Tibial artery (tissue), 4 donors: ENCODE results near the gene SNX18.
A peak's percentile ranks its signal among the peaks of the same experiment; 100 is the strongest.
"Not testable (repeated sequence)": the region's sequence is repeated elsewhere in the genome, so short reads cannot be mapped to it uniquely, and the experiment has no call there.

ENCODE experiments used
- DNase-seq, 2 donors: peaks; one replicate each; pipeline ENCODE4 v3.0.0-alpha.2; 2019
- H3K27ac ChIP-seq, 2 donors: fragments of 200-600 bp; sonication (generic) in 1 of 2; 1 replicate in 1 of 2; 2 replicates in 1 of 2; pipeline ENCODE4 v1.5.1; 2018 to 2019; ENCODE audit warnings: mild to moderate bottlenecking in 1 of 2
- H3K27me3 ChIP-seq, 2 donors: fragments of 200-600 bp; sonication (generic) in 1 of 2; one replicate each; pipeline versions ENCODE4 v1.5.1 to v1.6.0; 2016 to 2019
- H3K36me3 ChIP-seq, 3 donors: fragments of 200-600 bp; sonication (generic) in 2 of 3; one replicate each; pipeline ENCODE4 v1.5.1; 2016 to 2019; ENCODE audit warnings: mild to moderate bottlenecking in 2 of 3
- H3K4me1 ChIP-seq, 4 donors: fragments of 200-600 bp; sonication (generic) in 2 of 4; 1 replicate in 3 of 4; 2 replicates in 1 of 4; pipeline ENCODE4 v1.5.1; 2016 to 2019
- H3K4me3 ChIP-seq, 2 donors: fragments of 200-600 bp; sonication (generic) in 1 of 2; 1 replicate in 1 of 2; 2 replicates in 1 of 2; pipeline ENCODE4 v1.5.1; 2018 to 2019; ENCODE audit warnings: mild to moderate bottlenecking in 2 of 2
- H3K9me3 ChIP-seq, 3 donors: fragments of 200-600 bp; sonication (generic) in 1 of 3; one replicate each; pipeline ENCODE4 v1.5.1; 2016 to 2019
- CTCF ChIP-seq, 2 experiments: fragments of 200-600 bp in 1 of 2; fragments of 450-650 bp in 1 of 2; IDR thresholded peaks; one replicate each; pipeline ENCODE4 v1.5.1; 2017 to 2019; ENCODE audit warnings: antibody characterized with exemption in 2 of 2, mild to moderate bottlenecking in 1 of 2, moderate library complexity in 1 of 2
- intact Hi-C: fragments of 100-400 bp; cut with DNase I; formaldehyde crosslinking; loops from one replicate; pipeline ENCODE4 v1.15.0; 2023; ENCODE audit warnings: low total_unique reads

The SNX18 gene

GRCh38 chr5:54529565-54529964 is 12.0 kb downstream of the SNX18 start:
- no peak overlapping the region for H3K4me3 ChIP-seq
- no peak for DNase-seq
- TF ChIP-seq CTCF (IDR thresholded peaks at IDR 0.05), result no peak
- no peaks in the 10 kb centered on the region for H3K27me3 ChIP-seq
- peaks cover 0 to 100% (median 78%) of the 10 kb centered on the region in 4 donors for H3K4me1 ChIP-seq
- intact Hi-C loops, result loop anchor here (10.0 kb wide), 1 partner anchor 105 kb away; no protein-coding TSS in a partner anchor
- H3K36me3 ChIP-seq, result no peaks in the 10 kb centered on the region
- peak overlapping the region; percentile 63 to 97 for H3K27ac ChIP-seq
- no peaks in the 10 kb centered on the region for H3K9me3 ChIP-seq

- Histone ChIP-seq H3K27me3 (no peaks in the 10 kb centered on the region), H3K36me3 (no peaks in the 10 kb centered on the region), H3K4me3 (peak overlapping the region in 1 of 2 donors; percentile 6), H3K27ac (peak overlapping the region; percentile 80 to 97), H3K4me1 (peaks cover 0 to 98% (median 75%) of the 10 kb centered on the region in 4 donors), H3K9me3 (no peaks in the 10 kb centered on the region)
- DNase-seq, result no peak
- intact Hi-C loops, result no loop called here
- no peak for TF ChIP-seq CTCF (IDR thresholded peaks at IDR 0.05)
Measured at GRCh38 chr5:54531546-54531945, 14.0 kb downstream of the SNX18 start.

- Histone ChIP-seq H3K4me3 (peak overlapping the region in 1 of 2 donors; percentile 10), H3K9me3 (no peaks in the 10 kb centered on the region), H3K4me1 (peaks cover 0 to 97% (median 63%) of the 10 kb centered on the region in 4 donors), H3K36me3 (no peaks in the 10 kb centered on the region), H3K27me3 (no peaks in the 10 kb centered on the region), H3K27ac (peak overlapping the region; percentile 80 to 97)
- DNase-seq, result peak in 1 of 2 donors; percentile 47
- TF ChIP-seq CTCF (IDR thresholded peaks at IDR 0.05), result no peak
- intact Hi-C loops, result no loop called here
Measured at GRCh38 chr5:54533541-54534190, 16.1 kb downstream of the SNX18 start.

GRCh38 chr5:54534191-54535004 is 16.8 kb downstream of the SNX18 start:
- no peak for DNase-seq
- peak overlapping the region; percentile 80 to 97 for H3K27ac ChIP-seq
- no peaks in the 10 kb centered on the region for H3K27me3 ChIP-seq
- TF ChIP-seq CTCF (IDR thresholded peaks at IDR 0.05), result no peak
- H3K4me1 ChIP-seq, result peaks cover 0 to 97% (median 58%) of the 10 kb centered on the region in 4 donors
- no peaks in the 10 kb centered on the region for H3K36me3 ChIP-seq
- no peaks in the 10 kb centered on the region for H3K9me3 ChIP-seq
- H3K4me3 ChIP-seq, result peak overlapping the region in 1 of 2 donors; percentile 10
- intact Hi-C loops, result no loop called here

GRCh38 chr5:54535149-54535844 is 17.7 kb downstream of the SNX18 start:
- intact Hi-C loops, result no loop called here
- Histone ChIP-seq H3K27me3 (no peaks in the 10 kb centered on the region), H3K4me1 (peaks cover 0 to 97% (median 51%) of the 10 kb centered on the region in 4 donors), H3K9me3 (no peaks in the 10 kb centered on the region), H3K4me3 (no peak overlapping the region), H3K27ac (peak overlapping the region; percentile 80 to 97), H3K36me3 (no peaks in the 10 kb centered on the region)
- DNase-seq, result no peak
- TF ChIP-seq CTCF (IDR thresholded peaks at IDR 0.05), result no peak

- H3K36me3 ChIP-seq, DNase-seq, H3K27me3 ChIP-seq, H3K9me3 ChIP-seq, H3K4me3 ChIP-seq, intact Hi-C loops: not testable (repeated sequence)
- peaks cover 0 to 97% (median 49%) of the 10 kb centered on the region in 4 donors for H3K4me1 ChIP-seq
- peak overlapping the region in 1 of 2 donors; percentile 57 for H3K27ac ChIP-seq
Measured at GRCh38 chr5:54536375-54536774, 18.8 kb downstream of the SNX18 start.

- H3K27me3 ChIP-seq, result not testable (repeated sequence)
Measured at GRCh38 chr5:54536861-54537260, 19.3 kb downstream of the SNX18 start.

More at GRCh38 chr5:54536861-54537260, 19.3 kb downstream of the SNX18 start:
- H3K9me3 ChIP-seq, H3K4me3 ChIP-seq, DNase-seq, H3K36me3 ChIP-seq, intact Hi-C loops: not testable (repeated sequence)
- Histone ChIP-seq H3K4me1 (peaks cover 0 to 97% (median 48%) of the 10 kb centered on the region in 4 donors), H3K27ac (peak overlapping the region; percentile 57)
